HG03139 (cell line): ENCODE data around the gene NOL9.
A peak's percentile ranks its signal among the peaks of the same experiment; 100 is the strongest.
"Not testable (repeated sequence)": the region's sequence is repeated elsewhere in the genome, so short reads cannot be mapped to it uniquely, and the experiment has no call there.

Experiments
- ATAC-seq: cut with Tn5 transposase; IDR thresholded peaks from one replicate; pipeline ENCODE4 v1.9.1; 2021; ENCODE audit not compliant: unreplicated experiment

Gene NOL9

GRCh38 chr1:6554031-6554906 is at the start of gene NOL9:
NOL9 (minus strand) TSS chr1:6554513; CDS start chr1:6554502, 11 bp downstream.
- peak; percentile 88 for ATAC-seq

GRCh38 chr1:6603238-6603914 is 49.1 kb upstream of the NOL9 start:
- no peak for ATAC-seq

- ATAC-seq, result peak; percentile 45
Observed at GRCh38 chr1:6602669-6603237, 48.4 kb upstream of the NOL9 start, which contains the start of gene KLHL21. KLHL21 (minus strand) TSS chr1:6602869; CDS start chr1:6602817, 52 bp downstream.

GRCh38 chr1:6601923-6602668 is 47.8 kb upstream of the NOL9 start:
- peak; percentile 7 for ATAC-seq

- ATAC-seq, result peak; percentile 27
Observed at GRCh38 chr1:6601049-6601922, 47.0 kb upstream of the NOL9 start.

- ATAC-seq, result peak; percentile 5
Observed at GRCh38 chr1:6600410-6601048, 46.2 kb upstream of the NOL9 start.

GRCh38 chr1:6599991-6600390 is 45.7 kb upstream of the NOL9 start:
- ATAC-seq, result not testable (repeated sequence)

- no peak for ATAC-seq
Observed at GRCh38 chr1:6599141-6599975, 45.0 kb upstream of the NOL9 start.

- ATAC-seq, result no peak
Observed at GRCh38 chr1:6597777-6598131, 43.4 kb upstream of the NOL9 start.

- ATAC-seq, result no peak
Observed at GRCh38 chr1:6596886-6597776, 42.8 kb upstream of the NOL9 start.

GRCh38 chr1:6596351-6596750 is 42.0 kb upstream of the NOL9 start:
- ATAC-seq, result no peak

GRCh38 chr1:6594977-6595740 is 40.8 kb upstream of the NOL9 start:
- ATAC-seq, result no peak

- ATAC-seq, result no peak
Observed at GRCh38 chr1:6593810-6594209, 39.5 kb upstream of the NOL9 start.

- ATAC-seq, result no peak
Observed at GRCh38 chr1:6592865-6593593, 38.7 kb upstream of the NOL9 start.

- no peak for ATAC-seq
Observed at GRCh38 chr1:6592441-6592840, 38.1 kb upstream of the NOL9 start.

- no peak for ATAC-seq
Observed at GRCh38 chr1:6591644-6592043, 37.3 kb upstream of the NOL9 start.
